NB4 (cell line): ENCODE results near the gene PORCN.

Experiments used
- CTCF ChIP-seq: IDR thresholded peaks from one replicate; pipeline ENCODE4 v1.5.1; 2012; ENCODE audit warnings: low read depth, low read length
- POLR2A ChIP-seq: IDR thresholded peaks from 2 replicates; pipeline ENCODE4 v1.6.1; 2011; ENCODE audit warnings: mild to moderate bottlenecking; ENCODE audit not compliant: insufficient read length; ENCODE audit errors: extremely low read depth
- TF ChIP-seq, protein P1 (sequence below): IDR thresholded peaks from 2 replicates; pipeline ENCODE4 v1.6.1; 2011; ENCODE audit warnings: low read depth, low read length

GRCh38 chrX:48475774-48476577 is 32.8 kb upstream of the PORCN start, which contains the start of gene FTSJ1:
- peak; percentile 53 for TF ChIP-seq POLR2A
- no peak for TF ChIP-seq CTCF
- TF ChIP-seq, protein P1, sequence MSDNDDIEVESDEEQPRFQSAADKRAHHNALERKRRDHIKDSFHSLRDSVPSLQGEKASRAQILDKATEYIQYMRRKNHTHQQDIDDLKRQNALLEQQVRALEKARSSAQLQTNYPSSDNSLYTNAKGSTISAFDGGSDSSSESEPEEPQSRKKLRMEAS: peak; percentile 76
